NCI-H345 treated with DMSO at 0.1 percent for 48 hours (cell line): Measurements from ENCODE around the gene AFF3.

Source experiments
- DNase-seq: peaks from one replicate; lab custom pipeline; 2025; ENCODE audit not compliant: unreplicated experiment; lab: John Stamatoyannopoulos, UW

AFF3 gene

DNA sequence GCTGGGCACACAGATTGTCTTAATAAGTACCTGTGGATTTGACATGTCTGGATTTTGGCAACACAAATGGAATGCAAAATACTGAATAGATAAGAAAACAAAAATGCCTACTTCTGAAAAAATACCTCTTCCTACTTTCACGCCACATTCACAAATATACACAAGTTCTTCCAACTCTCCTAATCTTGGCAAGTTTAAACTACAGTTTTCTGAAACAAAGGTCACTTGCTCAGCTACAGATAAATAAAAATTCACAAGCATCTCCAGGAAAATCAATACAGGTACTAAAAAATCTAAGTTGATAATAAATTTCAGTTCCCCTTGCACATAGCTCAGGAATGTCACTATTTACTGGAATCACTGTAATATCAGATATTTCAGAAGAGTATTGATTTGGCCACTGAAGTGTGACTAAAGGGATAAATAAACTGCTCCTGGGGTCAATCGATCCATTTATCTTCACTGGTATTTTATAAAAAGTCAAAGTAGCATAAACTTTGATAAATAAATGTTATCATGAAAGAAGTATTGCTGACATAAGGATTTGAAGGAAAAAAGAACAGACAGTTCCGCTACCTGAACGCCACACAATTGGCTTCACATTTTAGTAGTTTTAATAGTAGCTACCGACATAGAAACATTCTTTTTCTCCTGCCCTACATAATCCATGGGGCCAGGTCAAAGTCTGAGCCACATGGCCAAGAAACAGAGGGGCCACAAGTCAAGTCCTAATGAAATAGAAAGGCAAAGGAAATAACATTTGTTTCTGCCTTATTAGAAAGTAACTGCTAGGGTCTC is 243.1 kb downstream of the AFF3 start:
- no peak for DNase-seq

GRCh38 chr2:99898336-99899048 is 243.9 kb downstream of the AFF3 start:
- no peak for DNase-seq

DNA sequence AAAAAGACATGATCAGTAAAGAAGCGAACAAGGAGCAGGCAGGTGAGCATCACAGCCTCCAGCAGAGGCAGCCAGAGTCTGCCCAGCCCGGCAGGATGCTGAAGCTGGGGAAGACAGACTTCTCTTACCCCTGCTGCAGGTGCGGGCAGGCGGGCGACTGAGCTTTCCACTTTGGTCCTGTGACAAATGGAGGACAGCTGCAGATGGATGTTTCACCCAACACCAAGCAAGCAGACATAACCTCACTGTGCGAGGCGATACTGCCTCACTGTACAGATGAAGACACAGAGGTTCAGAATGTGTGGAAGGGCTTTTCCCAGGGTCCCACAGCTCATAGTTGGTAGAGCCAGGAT is 251.0 kb downstream of the AFF3 start:
- DNase-seq, result no peak

DNA sequence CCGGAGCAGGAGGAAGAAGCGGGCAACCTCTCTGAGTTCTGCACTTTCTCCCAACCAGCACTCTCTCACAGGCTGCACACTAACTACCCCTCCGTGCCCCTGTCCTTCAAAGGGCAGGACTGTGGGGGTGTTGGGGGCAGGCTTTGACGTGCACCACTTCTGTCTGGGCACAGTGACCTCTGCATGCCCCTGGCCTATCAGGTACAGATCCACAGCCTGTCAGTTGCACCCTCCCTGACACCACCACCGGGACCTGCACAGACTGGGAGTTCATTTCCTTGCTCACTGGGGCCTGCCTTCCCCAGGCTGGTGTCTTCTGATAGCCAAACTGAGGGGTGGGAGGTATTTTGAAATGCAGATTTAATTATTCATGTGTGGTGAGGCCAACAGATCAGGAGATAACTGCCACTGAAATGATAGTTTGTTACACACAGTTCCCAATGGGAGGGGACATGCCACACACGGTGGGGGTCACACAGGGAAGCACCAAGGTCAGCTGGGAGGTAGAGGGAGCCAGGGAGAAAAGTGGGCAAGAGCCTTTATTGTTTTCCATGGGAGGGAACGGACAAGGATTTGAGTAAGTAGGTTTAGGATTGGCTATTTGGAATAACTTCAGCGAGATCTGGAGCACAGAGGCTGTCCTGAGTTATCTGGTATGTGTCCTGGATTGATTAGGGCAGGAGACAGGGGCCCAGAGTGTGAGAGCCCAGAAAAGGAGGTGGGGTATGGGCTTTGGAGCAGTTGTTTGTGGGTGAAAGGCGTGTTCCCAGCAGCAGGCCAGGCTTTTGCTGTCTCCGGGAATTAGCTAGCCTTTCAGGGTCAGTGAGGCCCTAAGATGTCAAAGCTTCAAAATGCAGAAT is 251.6 kb downstream of the AFF3 start:
- no peak for DNase-seq

- no peak for DNase-seq
Observed at GRCh38 chr2:99888617-99889016, 253.8 kb downstream of the AFF3 start.

- DNase-seq, result no peak
Observed at GRCh38 chr2:99886418-99886817, 256.0 kb downstream of the AFF3 start.

DNA sequence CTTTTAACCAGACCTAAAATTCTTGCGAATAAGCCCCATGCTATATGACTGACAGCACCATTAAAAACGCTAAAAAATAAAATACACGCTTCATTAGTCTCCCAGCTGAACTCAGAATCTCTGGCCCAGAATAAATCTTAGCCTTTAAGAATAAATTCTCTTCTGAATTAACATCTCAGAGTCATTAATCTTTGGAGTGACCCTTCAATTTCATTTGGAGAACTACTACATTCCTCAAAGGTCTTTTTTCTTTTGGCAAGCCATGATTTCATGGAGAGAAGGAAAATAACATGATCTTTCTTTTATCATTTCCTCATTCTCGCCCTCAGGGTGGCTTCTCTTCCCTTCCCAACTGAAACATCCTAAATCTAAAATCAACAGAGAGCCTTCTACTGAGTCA is 259.0 kb downstream of the AFF3 start:
- DNase-seq, result no peak

- peak; percentile 37 for DNase-seq
Observed at GRCh38 chr2:99881901-99882591, 260.3 kb downstream of the AFF3 start.

GRCh38 chr2:99880964-99881294 is 261.5 kb downstream of the AFF3 start:
- peak; percentile 37 for DNase-seq

- no peak for DNase-seq
Observed at GRCh38 chr2:99880148-99880963, 262.0 kb downstream of the AFF3 start.

GRCh38 chr2:99879481-99879880 is 262.9 kb downstream of the AFF3 start:
- DNase-seq, result no peak

GRCh38 chr2:99878581-99879350 is 263.6 kb downstream of the AFF3 start:
- DNase-seq, result no peak

DNA sequence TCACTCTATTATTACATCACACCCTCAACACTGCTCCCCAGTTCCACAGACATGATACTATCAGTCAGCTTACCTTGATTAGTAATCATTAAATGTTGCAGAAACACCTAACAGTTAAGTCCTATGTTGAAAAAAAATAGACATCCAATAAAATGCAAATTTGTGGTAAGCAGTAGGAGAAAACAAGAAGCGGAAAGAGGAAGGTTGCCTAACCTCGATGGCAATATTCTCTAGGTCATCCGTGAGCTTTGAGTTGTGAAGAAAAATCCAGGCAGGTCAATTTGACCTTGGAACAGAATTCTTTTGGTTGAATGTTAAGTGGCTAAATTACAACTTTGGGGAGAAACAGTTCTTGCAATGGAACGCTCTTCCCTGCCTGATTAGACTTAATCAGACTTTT is 264.4 kb downstream of the AFF3 start:
- DNase-seq, result no peak

DNA sequence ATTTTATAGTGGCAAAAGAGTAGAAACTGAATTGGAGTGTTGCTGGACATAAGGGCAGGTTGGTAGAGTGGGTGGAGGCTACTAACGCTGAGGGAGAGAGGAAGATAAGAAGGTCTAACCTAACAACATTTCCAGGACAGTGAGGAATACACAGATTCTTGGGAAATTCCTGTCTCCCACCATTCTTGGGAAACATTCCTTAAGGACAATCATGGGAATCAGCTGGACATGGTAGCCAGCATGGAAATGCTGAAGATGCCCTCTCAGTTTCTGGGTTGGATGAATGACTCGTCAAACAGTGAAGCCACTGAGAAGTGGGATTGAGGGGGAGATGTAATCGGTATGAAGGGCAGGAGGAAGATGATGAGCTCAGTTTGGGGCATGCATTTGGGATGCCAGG is 265.4 kb downstream of the AFF3 start:
- DNase-seq, result no peak

GRCh38 chr2:99875627-99876201 is 266.7 kb downstream of the AFF3 start:
- DNase-seq, result no peak

- no peak for DNase-seq
Observed at GRCh38 chr2:99868260-99868659, 274.1 kb downstream of the AFF3 start.

DNA sequence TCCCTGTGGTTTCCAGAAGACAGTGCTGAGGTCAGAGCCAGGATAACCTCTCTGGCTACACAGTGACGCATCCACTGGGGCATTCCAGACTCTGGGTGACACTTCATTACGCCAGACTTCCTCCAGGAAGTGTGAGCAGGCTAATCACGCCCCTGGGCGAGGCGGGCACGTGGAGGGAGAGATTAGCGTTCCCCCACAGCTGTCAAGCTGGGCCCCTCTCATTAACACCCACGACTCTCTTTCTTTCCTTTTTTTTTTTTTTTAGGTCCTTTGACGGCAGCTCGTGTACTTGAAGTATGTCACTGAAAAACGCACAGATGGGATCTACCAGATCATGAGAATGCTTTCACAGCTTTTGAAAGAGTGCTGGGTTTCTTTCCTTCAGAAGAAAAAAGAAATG is 274.6 kb downstream of the AFF3 start:
- DNase-seq, result no peak

DNA sequence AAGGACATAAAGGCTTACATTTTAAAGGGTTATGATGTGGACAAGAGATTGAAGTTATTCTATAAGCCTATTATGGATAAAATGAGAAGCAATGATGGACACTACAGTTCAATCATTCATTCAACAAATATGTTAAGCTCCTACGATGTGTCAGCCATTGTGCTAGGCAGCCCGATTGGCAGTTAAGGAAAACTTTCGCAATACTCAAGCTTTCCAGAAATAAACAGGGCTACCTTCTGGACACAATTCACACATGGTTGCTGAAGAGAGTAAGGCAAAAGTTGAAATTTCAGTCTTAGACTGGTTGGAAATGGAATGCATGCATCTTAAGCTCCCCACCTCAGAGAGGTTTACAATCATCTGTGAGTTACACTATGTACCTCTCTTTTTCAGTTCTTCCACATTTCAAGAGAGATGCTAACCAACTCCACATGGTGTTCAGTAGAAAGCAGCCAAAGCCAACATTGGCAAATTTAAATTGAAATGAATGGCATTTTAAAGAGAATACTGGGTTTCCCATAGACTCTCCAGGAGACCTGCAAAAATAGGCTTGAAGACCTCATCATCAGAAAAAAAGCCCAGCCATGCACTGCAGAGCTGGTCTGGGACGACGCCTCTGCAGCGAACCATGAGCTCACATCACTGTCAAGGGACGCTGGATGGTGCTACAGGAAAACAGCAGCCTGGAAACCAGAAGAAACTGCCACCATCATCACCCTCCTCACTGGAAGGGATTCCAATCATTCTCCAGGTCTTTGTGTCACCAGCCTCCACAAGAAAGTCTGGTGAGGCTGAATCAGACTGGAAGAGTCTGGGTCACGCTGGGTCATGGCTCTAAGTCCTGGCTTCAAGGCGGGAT is 276.3 kb downstream of the AFF3 start:
- no peak for DNase-seq
